ENCODE results near the gene CAMK2G.
"Not testable (repeated sequence)": the region's sequence is repeated elsewhere in the genome, so short reads cannot be mapped to it uniquely, and the experiment has no call there.

Gene CAMK2G

GRCh38 chr10:73838008-73838567 is 36.3 kb downstream of the CAMK2G start:
- no peak for DNase-seq

GRCh38 chr10:73837072-73837471 is 37.3 kb downstream of the CAMK2G start:
- DNase-seq = no peak

- DNase-seq = no peak
Measured at GRCh38 chr10:73836427-73836980, 37.9 kb downstream of the CAMK2G start.

- DNase-seq = not testable (repeated sequence)
Measured at GRCh38 chr10:73829090-73829489, 45.3 kb downstream of the CAMK2G start.

GRCh38 chr10:73828161-73828560 is 46.2 kb downstream of the CAMK2G start:
- no peak for DNase-seq

GRCh38 chr10:73827346-73828089 is 46.8 kb downstream of the CAMK2G start:
- no peak for DNase-seq

GRCh38 chr10:73824146-73824725 is 50.1 kb downstream of the CAMK2G start:
- no peak for DNase-seq

- DNase-seq = no peak
Measured at GRCh38 chr10:73823391-73823790, 51.0 kb downstream of the CAMK2G start.

GRCh38 chr10:73819513-73820093 is 54.8 kb downstream of the CAMK2G start:
- no peak for DNase-seq

GRCh38 chr10:73819081-73819480 is 55.3 kb downstream of the CAMK2G start:
- DNase-seq = no peak

- DNase-seq = no peak
Measured at GRCh38 chr10:73818402-73818801, 56.0 kb downstream of the CAMK2G start.

GRCh38 chr10:73817826-73818225 is 56.5 kb downstream of the CAMK2G start:
- DNase-seq = no peak

- no peak for DNase-seq
Measured at GRCh38 chr10:73816917-73817729, 57.2 kb downstream of the CAMK2G start.

GRCh38 chr10:73815719-73816030 is 58.7 kb downstream of the CAMK2G start:
- DNase-seq = no peak

- DNase-seq = no peak
Measured at GRCh38 chr10:73814896-73815718, 59.2 kb downstream of the CAMK2G start.

- no peak for DNase-seq
Measured at GRCh38 chr10:73814276-73814895, 60.0 kb downstream of the CAMK2G start.

GRCh38 chr10:73813333-73813732 is 61.0 kb downstream of the CAMK2G start:
- DNase-seq = no peak

GRCh38 chr10:73812657-73813056 is 61.7 kb downstream of the CAMK2G start:
- DNase-seq = no peak

- no peak for DNase-seq
Measured at GRCh38 chr10:73810735-73811465, 63.5 kb downstream of the CAMK2G start.

- DNase-seq = no peak
Measured at GRCh38 chr10:73810358-73810734, 64.0 kb downstream of the CAMK2G start.
